Fibroblast of skin of left biceps (primary cell): ENCODE measurements around the gene CRISP3.
"Not testable (repeated sequence)": the region's sequence is repeated elsewhere in the genome, so short reads cannot be mapped to it uniquely, and the experiment has no call there.

Experiments
- DNase-seq, 2 experiments: peaks; one replicate each; pipeline ENCODE4 v3.0.0-alpha.2; 2013; ENCODE audit warnings: low read depth in 2 of 2

CRISP3 gene

DNA sequence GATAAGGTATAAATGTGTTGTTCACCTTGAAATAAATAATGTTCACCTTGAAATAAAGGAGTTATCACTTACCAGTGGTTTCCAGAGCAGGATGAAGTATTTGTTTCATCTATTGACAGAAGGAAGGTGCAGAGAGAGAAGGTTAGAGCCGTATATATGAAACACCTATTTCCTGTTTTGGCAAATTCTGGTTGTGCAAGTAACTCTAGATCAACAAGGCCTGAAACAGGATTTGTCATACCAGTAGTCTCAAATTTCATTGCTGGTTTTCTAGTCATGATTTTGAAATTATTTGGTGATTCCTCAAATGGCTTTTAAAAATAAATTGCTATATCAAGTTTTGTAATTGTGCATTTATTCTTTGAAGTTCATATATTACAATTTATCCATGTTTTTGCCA lies at the start of gene CRISP3:
Gene CRISP3 (minus strand): TSS at position 130 of the 400 bp plus-strand sequence. CDS start 21 bp downstream, at position 109.
- DNase-seq: no peak

DNA sequence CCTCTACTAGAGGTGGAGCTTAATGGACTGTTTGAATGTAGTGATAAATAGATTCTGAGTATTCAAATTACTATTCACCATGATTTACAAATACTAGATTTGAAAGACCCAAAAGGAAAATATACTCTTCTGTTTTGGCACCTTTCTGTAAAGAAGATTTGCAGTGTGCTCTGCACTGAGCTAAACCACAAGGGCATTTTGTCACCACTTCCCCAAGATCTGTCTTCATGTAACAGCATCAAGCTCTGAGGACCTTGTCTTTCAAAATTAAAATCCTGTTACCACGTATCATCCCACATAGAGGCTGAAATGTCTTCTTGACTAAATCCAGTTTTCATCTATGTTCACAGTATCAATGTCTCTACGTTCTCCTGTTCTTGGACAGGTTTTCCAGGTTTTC lies 46.2 kb upstream of the CRISP3 start:
- no peak for DNase-seq

DNA sequence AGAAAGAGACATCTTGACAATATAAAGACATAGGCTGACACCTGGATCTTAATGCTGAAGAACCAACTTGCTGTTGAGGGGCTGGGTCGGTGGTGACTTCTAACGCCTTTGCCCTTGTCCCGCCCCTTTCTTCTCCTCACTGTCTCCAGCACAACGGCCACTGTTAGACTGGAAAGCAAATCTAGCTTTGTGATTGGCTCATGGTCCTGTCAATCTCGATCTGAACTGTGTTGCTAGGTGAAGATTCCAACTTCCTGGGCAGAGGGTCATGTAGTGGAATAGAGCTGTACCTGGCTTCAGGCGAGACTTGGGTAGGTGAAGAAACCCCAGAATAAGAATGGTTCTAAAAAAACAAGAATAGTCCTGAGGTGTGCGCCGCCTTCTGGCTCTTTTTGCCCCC lies 43.0 kb upstream of the CRISP3 start, which contains the start of gene PGK2:
Gene PGK2 (minus strand): TSS at position 110 of the 400 bp plus-strand sequence. CDS start 98 bp downstream, at position 12.
- no peak for DNase-seq

DNA sequence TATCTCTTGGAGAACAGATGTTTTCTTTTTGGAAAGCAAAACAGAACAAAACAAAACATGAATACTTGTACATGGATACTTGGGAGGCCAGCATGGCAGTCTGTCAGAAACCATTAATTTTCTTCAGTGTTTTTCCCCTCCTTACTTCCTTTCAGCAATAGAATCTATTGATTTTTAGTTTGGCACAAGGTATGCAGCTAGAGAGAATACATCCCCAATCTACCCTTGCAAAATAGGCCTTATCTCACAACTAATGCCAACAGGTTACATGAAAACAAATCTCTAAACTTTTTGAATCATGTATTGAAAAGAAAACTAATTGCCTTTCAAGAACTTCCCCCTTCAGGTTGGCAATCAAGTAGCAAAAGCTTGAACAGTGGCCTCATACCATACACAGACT lies 40.1 kb upstream of the CRISP3 start:
- DNase-seq: no peak

DNA sequence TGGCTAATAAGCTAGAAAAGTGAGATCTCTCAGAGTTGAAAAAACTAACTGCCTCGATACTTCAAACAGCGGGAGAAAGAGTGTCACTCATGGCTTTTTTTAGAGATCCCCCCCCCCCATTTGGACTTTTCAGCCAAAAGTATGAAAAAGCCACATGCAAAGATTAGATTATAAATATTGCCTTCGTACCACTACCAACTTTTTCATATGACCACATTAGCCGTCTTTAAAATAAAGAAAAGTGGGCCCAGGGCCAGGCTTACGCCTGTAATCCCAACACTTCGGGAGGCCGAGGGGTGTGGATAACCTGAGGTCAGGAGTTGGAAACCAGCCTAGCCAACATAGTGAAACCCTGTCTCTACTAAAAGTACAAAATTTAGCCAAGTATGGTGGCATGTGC lies 38.5 kb upstream of the CRISP3 start:
- DNase-seq: no peak

- DNase-seq: no peak
Observed at GRCh38 chr6:49782293-49782692, 38.1 kb upstream of the CRISP3 start.

- no peak for DNase-seq
Observed at GRCh38 chr6:49776444-49776843, 32.3 kb upstream of the CRISP3 start.

DNA sequence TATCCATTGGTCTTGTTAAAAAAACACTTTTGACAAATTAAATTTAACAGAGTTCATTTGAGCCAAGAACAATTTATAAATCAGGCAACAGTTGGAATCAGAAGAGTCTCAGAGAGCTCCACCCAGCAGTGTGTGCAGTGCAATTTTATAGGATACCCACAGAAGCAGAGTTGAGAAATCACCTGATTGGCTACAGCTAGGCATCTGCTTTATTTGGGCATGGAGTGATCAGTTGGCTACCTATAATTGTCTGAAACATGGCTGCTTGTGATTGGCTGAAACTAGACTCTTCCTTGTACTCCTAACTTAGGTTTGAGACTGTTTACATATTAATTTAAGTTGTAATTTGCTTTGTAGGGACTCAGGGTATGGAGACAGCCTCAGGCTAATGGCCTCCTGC lies 30.9 kb upstream of the CRISP3 start:
- DNase-seq: no peak

- DNase-seq: no peak
Observed at GRCh38 chr6:49772285-49772684, 28.1 kb upstream of the CRISP3 start.

DNA sequence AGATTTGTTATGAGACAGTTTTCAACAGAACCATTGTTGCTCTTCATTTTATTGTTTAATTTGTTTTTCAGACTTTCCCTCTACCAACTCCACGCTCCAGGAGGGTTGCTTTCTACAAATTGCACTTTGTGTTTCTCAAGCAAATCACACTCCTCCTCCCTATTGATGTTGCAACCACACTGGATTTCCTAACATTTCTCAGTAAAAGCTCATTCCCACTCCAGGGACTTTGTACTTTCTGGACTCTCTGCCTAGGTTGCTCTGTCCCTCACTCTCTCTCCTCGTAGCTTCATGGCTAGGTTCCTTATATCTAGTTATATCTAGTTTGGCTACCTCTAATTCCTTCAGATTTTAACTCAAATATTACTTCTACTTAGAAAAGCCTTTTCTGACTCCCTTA lies 22.6 kb upstream of the CRISP3 start:
- DNase-seq: no peak

- no peak for DNase-seq
Observed at GRCh38 chr6:49764571-49765236, 20.5 kb upstream of the CRISP3 start.

DNA sequence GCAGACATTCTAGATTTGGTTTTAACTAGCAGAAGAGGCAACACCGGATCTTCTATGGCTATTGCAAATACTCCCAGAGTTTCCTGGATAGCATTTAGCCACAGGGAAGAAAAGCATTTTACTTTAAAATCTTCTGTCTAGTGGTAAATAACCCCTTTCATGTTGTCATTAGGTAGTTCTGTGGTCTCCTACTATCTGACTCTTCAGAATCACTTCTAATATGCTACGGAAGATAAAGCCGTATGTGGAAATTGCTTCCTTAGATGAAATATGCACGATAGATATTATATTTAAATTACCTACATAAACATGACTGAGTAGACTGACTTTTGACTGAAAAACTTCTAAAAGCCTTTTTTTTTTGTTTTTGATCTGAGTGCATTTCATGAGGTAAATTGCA lies 759 bp downstream of the CRISP3 start:
- no peak for DNase-seq

DNA sequence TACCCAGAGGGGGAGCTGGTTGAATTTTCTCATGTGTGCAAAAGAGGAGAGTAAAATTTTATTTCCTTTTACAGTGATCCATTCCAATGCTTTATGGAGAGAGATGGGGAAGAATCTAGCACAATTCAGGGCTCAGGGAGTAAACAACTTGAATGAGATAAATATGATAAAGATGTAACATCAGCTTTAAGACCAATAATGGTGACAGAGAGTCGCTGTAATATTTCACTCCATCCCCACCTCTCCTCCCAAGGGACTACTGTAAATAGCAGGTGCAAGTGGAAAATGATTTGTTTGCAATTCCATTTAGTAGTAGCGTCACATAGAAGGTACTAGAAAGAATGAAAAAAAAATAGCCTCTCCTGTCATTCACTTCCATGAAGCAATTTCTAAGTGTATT lies 4.8 kb downstream of the CRISP3 start:
- no peak for DNase-seq

- DNase-seq: no peak
Observed at GRCh38 chr6:49736017-49736508, 8.1 kb downstream of the CRISP3 start.

DNA sequence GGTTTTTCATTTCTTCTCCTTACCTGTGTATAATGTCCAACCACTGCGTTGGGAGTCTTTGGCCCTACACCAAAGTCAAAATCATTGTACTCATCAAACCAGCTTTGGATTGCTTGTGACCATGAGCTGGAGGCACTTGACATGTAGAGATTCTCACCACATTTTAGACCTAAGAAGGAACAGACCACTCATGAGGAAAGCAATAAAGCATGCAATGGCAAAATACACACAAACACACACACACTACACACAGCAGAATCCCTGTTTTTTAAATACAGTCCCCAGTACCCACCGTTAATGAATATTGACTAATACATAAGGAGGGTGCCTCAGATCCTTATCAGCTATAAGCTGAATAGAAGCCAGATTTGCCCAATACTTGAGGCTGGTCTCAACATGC lies 10.5 kb downstream of the CRISP3 start:
- DNase-seq: no peak

GRCh38 chr6:49732781-49733180 lies 11.4 kb downstream of the CRISP3 start:
- no peak for DNase-seq

GRCh38 chr6:49730251-49730650 lies 13.9 kb downstream of the CRISP3 start:
- no peak for DNase-seq

GRCh38 chr6:49723917-49724316 lies 20.3 kb downstream of the CRISP3 start:
- DNase-seq: not testable (repeated sequence)

- no peak for DNase-seq
Observed at GRCh38 chr6:49721297-49721696, 22.9 kb downstream of the CRISP3 start.

DNA sequence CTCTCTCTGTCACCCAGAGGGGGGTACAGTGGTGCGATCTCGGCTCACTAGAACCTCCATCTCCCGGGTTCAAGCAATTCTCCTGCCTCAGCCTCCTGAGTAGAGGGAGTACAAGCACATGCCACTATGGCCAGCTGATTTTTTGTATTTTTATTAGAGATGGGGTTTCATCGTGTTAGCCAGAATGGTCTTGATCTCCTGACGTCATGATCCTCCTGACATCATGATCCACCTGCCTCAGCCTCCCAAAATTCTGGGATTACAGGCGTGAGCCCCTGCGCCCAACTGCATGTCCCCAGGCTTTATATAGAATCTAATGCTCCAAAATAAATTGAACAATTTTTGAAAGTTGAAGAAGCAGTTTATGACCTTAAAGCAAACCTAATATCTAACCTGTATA lies 23.8 kb downstream of the CRISP3 start:
- no peak for DNase-seq

GRCh38 chr6:49713346-49713745 lies 30.8 kb downstream of the CRISP3 start, which contains the start of gene CRISP2:
Gene CRISP2 (minus strand): TSS chr6:49713543. CDS start chr6:49709196, 4,347 bp downstream.
- no peak for DNase-seq

DNA sequence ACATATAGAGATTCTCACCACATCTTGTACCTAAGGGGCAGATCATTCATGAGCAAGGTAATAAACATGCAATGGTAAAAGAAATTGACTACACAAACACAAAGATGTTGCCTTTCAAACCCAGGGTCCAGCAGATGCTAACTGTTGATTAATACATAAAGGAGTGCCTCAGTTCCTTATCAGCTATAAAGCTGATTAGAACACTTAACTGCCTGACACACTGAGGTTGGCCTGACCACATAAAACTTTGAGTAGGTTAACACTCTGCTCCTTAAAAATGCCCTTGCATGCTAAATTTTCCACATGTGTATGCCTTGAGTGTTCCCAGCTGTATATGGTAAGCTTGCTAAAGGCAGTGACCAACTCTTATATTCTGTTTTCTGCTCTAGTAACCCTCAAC lies 45.7 kb downstream of the CRISP3 start:
- no peak for DNase-seq

DNA sequence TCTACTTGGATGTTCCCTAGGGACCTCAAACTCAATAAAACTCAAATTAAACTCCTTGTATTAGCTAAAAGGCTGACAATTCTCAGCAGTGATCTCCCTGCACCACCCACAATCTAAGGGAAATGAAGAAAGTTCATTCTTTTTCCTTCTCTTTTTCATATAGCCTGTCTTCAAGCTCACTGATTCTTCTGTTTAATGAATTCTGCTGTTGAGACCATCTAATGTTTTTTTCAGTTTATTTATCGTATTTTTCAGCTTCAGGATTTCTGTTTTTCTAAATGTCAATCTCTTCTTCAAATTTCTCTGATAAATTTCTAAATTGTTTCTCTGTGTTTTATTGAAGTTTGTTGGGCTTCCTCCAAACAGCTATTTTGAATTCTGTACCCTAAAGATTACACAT lies 50.7 kb downstream of the CRISP3 start:
- DNase-seq: no peak

GRCh38 chr6:49692534-49692933 lies 51.7 kb downstream of the CRISP3 start:
- DNase-seq: no peak
